T-helper 2 cell treated with Interferon-gamma antibody and Interleukin-4, amounts not matched to agents 5 μg/mL and 100 μg/mL, for 36 hours (primary cell): ENCODE results near the gene MED6.

Source experiments
- DNase-seq: peaks from one replicate; pipeline ENCODE4 v3.0.0; 2021; ENCODE audit warnings: low spot score
- H3K27ac Mint-ChIP-seq: one replicate; pipeline ENCODE4 v1.8.0; 2021; ENCODE audit warnings: mild to moderate bottlenecking, mixed read lengths
- H3K27me3 Mint-ChIP-seq: one replicate; pipeline ENCODE4 v1.8.0; 2021; ENCODE audit warnings: low read depth, mixed read lengths
- H3K36me3 Mint-ChIP-seq: one replicate; pipeline ENCODE4 v1.8.0; 2021; ENCODE audit warnings: low read depth, mixed read lengths
- H3K4me1 Mint-ChIP-seq: one replicate; pipeline ENCODE4 v1.8.0; 2021; ENCODE audit warnings: low read depth, mixed read lengths
- H3K4me3 Mint-ChIP-seq: one replicate; pipeline ENCODE4 v1.8.0; 2022; ENCODE audit warnings: mild to moderate bottlenecking, moderate library complexity, mixed read lengths
- H3K9me3 Mint-ChIP-seq: one replicate; pipeline ENCODE4 v1.8.0; 2021; ENCODE audit warnings: mixed read lengths

The MED6 gene

DNA sequence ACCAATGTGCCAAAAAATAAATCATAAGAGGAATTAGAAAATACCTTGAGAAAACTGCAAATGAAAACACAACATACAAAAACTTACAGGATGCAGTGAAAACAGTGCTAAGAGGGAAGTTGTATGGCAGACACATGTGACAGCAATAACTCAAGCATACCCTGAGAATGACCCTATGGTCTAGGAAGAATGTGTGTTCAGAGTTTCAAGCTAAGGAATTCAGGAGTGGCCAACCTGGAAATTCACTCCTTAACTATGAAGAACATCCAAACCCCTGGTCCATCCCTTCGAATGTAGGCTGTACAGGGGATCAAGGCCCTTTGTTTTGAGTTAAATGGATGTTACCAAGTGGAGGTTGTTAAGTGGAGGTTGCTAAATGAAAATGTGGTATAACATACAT is 24.5 kb upstream of the MED6 start:
- peaks cover 25% of the 10 kb centered on the region for H3K9me3 Mint-ChIP-seq
- H3K4me3 Mint-ChIP-seq: no peak overlapping the region
- H3K4me1 Mint-ChIP-seq: peaks cover 2% of the 10 kb centered on the region
- peaks cover 8% of the 10 kb centered on the region for H3K27me3 Mint-ChIP-seq
- peaks cover 6% of the 10 kb centered on the region for H3K36me3 Mint-ChIP-seq
- no peak overlapping the region for H3K27ac Mint-ChIP-seq
- no peak for DNase-seq

- Mint-ChIP-seq H3K36me3 (peaks cover 6% of the 10 kb centered on the region), H3K4me3 (no peak overlapping the region), H3K27ac (no peak overlapping the region), H3K9me3 (peaks cover 20% of the 10 kb centered on the region), H3K4me1 (peaks cover 2% of the 10 kb centered on the region), H3K27me3 (peaks cover 18% of the 10 kb centered on the region)
- peak; percentile 32 for DNase-seq
These were observed 21.8 kb upstream of the MED6 start for GRCh38 chr14:70622111-70622712.

DNA sequence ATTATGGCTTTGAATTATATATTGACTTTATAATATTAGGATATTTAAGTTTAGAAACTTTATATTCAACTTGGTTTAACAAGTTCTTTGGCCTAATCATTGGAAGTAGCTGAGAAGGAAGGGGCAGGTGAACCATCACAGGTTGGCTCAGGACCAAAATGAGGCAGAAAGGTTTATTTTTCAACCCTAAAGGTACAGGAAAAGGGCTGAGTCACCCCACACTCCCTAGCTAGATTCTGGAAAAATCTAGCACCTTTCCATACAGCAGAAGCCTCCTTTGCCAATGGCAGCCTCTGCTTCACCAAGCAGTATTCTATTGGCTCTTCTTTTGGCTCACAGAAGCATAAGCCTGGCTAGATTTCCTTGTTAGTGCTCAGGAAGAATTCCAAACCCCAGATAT is 19.3 kb upstream of the MED6 start:
- no peaks in the 10 kb centered on the region for H3K36me3 Mint-ChIP-seq
- no peak overlapping the region for H3K27ac Mint-ChIP-seq
- peaks cover 2% of the 10 kb centered on the region for H3K4me1 Mint-ChIP-seq

GRCh38 chr14:70618314-70618713 is 17.9 kb upstream of the MED6 start:
- peaks cover 2% of the 10 kb centered on the region for H3K4me1 Mint-ChIP-seq
- H3K4me3 Mint-ChIP-seq: no peak overlapping the region
- H3K27ac Mint-ChIP-seq: no peak overlapping the region
- H3K36me3 Mint-ChIP-seq: no peaks in the 10 kb centered on the region
- no peaks in the 10 kb centered on the region for H3K9me3 Mint-ChIP-seq
- DNase-seq: no peak
- H3K27me3 Mint-ChIP-seq: peaks cover 24% of the 10 kb centered on the region

More for the DNA sequence above, 19.3 kb upstream of the MED6 start:
- Mint-ChIP-seq H3K27me3 (peaks cover 24% of the 10 kb centered on the region), H3K4me3 (no peak overlapping the region), H3K9me3 (no peaks in the 10 kb centered on the region)
- no peak for DNase-seq

- Mint-ChIP-seq H3K4me1 (no peaks in the 10 kb centered on the region), H3K4me3 (no peak overlapping the region), H3K27ac (no peak overlapping the region), H3K9me3 (no peaks in the 10 kb centered on the region), H3K27me3 (peaks cover 16% of the 10 kb centered on the region), H3K36me3 (no peaks in the 10 kb centered on the region)
- DNase-seq: no peak
These were observed 16.2 kb upstream of the MED6 start for GRCh38 chr14:70616646-70617045.

DNA sequence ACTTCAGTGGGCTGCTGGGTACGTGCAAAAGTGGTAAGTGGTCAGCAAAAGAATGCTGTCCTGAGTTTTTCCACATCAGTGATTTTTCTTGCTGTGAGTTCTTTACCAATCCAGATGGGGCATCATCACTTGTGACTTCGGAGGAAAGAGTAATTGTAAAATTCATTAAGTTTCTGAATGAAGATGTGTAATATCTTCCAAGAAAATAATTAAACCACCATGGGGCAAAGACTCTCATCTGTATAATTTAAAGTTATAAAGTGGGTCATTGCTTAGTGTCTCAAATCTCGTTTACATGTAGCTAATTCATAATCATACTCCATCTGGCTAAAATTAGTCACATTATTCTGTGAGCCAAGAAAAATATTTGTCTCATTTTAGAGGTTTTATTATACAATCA is 10.8 kb upstream of the MED6 start:
- Mint-ChIP-seq H3K27ac (no peak overlapping the region), H3K27me3 (peaks cover 24% of the 10 kb centered on the region), H3K4me1 (no peaks in the 10 kb centered on the region), H3K9me3 (no peaks in the 10 kb centered on the region), H3K36me3 (no peaks in the 10 kb centered on the region), H3K4me3 (no peak overlapping the region)
- DNase-seq: no peak

DNA sequence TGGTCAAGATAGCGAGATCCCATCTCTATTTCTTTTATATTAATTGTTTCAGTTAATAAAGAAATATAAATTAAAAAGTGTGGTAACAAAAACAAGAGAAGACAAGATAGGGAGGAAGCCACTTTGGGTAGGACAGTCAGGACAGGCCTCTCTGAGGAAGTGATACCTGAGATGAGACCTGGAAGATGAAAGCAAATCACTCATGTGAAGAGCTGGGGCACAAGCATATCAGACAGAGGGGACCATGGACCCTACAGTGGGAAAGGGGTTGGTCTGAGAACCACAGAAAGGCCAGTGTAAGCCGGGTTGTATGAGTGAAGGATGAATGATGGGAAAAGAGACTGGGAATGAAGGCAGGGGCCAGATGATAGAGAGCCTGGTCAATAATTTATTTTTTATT is 1.8 kb upstream of the MED6 start:
- no peak for DNase-seq
- Mint-ChIP-seq H3K4me1 (peaks cover 32% of the 10 kb centered on the region), H3K9me3 (no peaks in the 10 kb centered on the region), H3K36me3 (peaks cover 4% of the 10 kb centered on the region), H3K4me3 (no peak overlapping the region), H3K27me3 (peaks cover 17% of the 10 kb centered on the region), H3K27ac (no peak overlapping the region)

DNA sequence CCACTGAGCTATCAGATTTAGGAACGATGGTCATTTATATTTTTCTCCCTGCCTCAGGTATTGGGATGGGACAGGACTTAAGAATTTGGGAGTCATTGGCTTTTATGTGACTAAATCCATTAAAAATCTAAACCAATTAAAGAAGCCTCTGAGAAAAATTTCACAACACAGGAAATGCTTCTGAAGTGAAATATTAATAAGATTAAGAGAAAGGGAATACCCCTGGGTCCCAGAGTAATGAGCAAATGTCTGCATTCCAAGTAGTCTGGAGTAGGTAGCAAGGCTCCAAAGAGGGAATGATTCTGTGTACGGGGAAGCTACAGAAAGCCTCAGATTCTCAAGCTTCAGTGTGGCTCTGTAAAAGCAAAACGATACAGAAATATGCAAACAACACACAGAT is 707 bp upstream of the MED6 start:
- no peak for DNase-seq
- Mint-ChIP-seq H3K36me3 (peaks cover 6% of the 10 kb centered on the region), H3K27me3 (peaks cover 11% of the 10 kb centered on the region), H3K4me1 (peaks cover 32% of the 10 kb centered on the region), H3K4me3 (peak overlapping the region; percentile 94), H3K27ac (peak overlapping the region; percentile 90), H3K9me3 (no peaks in the 10 kb centered on the region)

GRCh38 chr14:70599345-70599744 is 1.1 kb downstream of the MED6 start:
- H3K4me1 Mint-ChIP-seq: peaks cover 32% of the 10 kb centered on the region
- H3K36me3 Mint-ChIP-seq: peaks cover 12% of the 10 kb centered on the region
- H3K27ac Mint-ChIP-seq: peak overlapping the region; percentile 97

GRCh38 chr14:70597731-70598130 is 2.7 kb downstream of the MED6 start:
- Mint-ChIP-seq H3K27ac (no peak overlapping the region), H3K36me3 (peaks cover 20% of the 10 kb centered on the region), H3K9me3 (no peaks in the 10 kb centered on the region), H3K27me3 (no peaks in the 10 kb centered on the region), H3K4me3 (no peak overlapping the region), H3K4me1 (peaks cover 32% of the 10 kb centered on the region)
- no peak for DNase-seq

More at GRCh38 chr14:70599345-70599744, 1.1 kb downstream of the MED6 start:
- DNase-seq: no peak
- Mint-ChIP-seq H3K4me3 (peak overlapping the region; percentile 100), H3K9me3 (no peaks in the 10 kb centered on the region), H3K27me3 (peaks cover 7% of the 10 kb centered on the region)

- no peak overlapping the region for H3K27ac Mint-ChIP-seq
- H3K9me3 Mint-ChIP-seq: no peaks in the 10 kb centered on the region
- H3K27me3 Mint-ChIP-seq: no peaks in the 10 kb centered on the region
- peaks cover 31% of the 10 kb centered on the region for H3K36me3 Mint-ChIP-seq
- DNase-seq: no peak
- H3K4me1 Mint-ChIP-seq: peaks cover 20% of the 10 kb centered on the region
- H3K4me3 Mint-ChIP-seq: no peak overlapping the region
These were observed 4.8 kb downstream of the MED6 start for GRCh38 chr14:70595443-70596185.

- no peak overlapping the region for H3K4me3 Mint-ChIP-seq
- no peak overlapping the region for H3K27ac Mint-ChIP-seq
- peaks cover 36% of the 10 kb centered on the region for H3K36me3 Mint-ChIP-seq
- peaks cover 13% of the 10 kb centered on the region for H3K4me1 Mint-ChIP-seq
- no peaks in the 10 kb centered on the region for H3K9me3 Mint-ChIP-seq
- H3K27me3 Mint-ChIP-seq: no peaks in the 10 kb centered on the region
- no peak for DNase-seq
These were observed 6.0 kb downstream of the MED6 start for GRCh38 chr14:70594461-70594860.

DNA sequence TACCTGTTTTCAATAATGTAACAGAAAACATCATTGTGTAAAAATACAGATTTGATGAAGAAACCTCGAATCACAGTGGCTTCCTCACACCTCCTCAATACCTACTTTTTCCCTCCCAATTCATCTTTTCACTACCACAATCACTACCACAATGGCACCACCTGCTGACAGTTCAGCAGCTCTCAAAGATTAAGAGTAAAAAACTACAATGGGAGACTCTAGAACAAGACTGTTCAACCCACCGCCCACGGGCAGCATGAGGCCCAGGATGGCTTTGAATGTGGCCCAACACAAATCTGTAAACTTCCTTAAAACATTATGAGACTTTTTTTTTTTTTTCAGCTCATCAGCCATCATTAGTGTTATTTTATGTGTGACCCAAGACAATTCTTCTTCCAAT is 15.2 kb downstream of the MED6 start:
- Mint-ChIP-seq H3K4me3 (no peak overlapping the region), H3K36me3 (peaks cover 50% of the 10 kb centered on the region), H3K9me3 (no peaks in the 10 kb centered on the region), H3K4me1 (peaks cover 4% of the 10 kb centered on the region), H3K27me3 (no peaks in the 10 kb centered on the region), H3K27ac (no peak overlapping the region)
- DNase-seq: no peak

GRCh38 chr14:70576891-70577290 is 23.6 kb downstream of the MED6 start:
- H3K4me3 Mint-ChIP-seq: no peak overlapping the region
- H3K9me3 Mint-ChIP-seq: peaks cover 15% of the 10 kb centered on the region
- no peak overlapping the region for H3K27ac Mint-ChIP-seq
- H3K27me3 Mint-ChIP-seq: no peaks in the 10 kb centered on the region
- peaks cover 30% of the 10 kb centered on the region for H3K36me3 Mint-ChIP-seq
- no peak for DNase-seq
- H3K4me1 Mint-ChIP-seq: no peaks in the 10 kb centered on the region
